Subcutaneous abdominal adipose tissue (tissue), 5 donors: ENCODE data around the gene MYO1E.
"Not testable (repeated sequence)": the region's sequence is repeated elsewhere in the genome, so short reads cannot be mapped to it uniquely, and the experiment has no call there.

Source experiments
- H3K27ac ChIP-seq: one replicate; pipeline ENCODE4 v1.7.0; 2013; ENCODE audit warnings: low read depth, mild to moderate bottlenecking, inconsistent platforms, low read length, moderate library complexity
- H3K27me3 ChIP-seq, 5 donors: one replicate each; pipeline ENCODE4 v1.7.0; 2013; ENCODE audit warnings: low read length in 5 of 5, inconsistent platforms in 1 of 5; ENCODE audit not compliant: control insufficient read depth in 5 of 5, insufficient read depth in 4 of 5
- H3K36me3 ChIP-seq, 5 donors: one replicate each; pipeline ENCODE4 v1.7.0; 2013; ENCODE audit warnings: low read length in 5 of 5; ENCODE audit not compliant: control insufficient read depth in 5 of 5, insufficient read depth in 5 of 5
- H3K4me1 ChIP-seq, 5 donors: one replicate each; pipeline ENCODE4 v1.7.0; 2013; ENCODE audit warnings: low read length in 5 of 5, mild to moderate bottlenecking in 3 of 5, moderate library complexity in 1 of 5; ENCODE audit not compliant: control insufficient read depth in 5 of 5, insufficient read depth in 5 of 5
- H3K4me3 ChIP-seq, 5 donors: one replicate each; pipeline ENCODE4 v1.7.0; 2013; ENCODE audit warnings: low read length in 5 of 5, low read depth in 1 of 5
- H3K9ac ChIP-seq, 5 donors: one replicate each; pipeline ENCODE4 v1.7.0; 2013; ENCODE audit warnings: low read length in 5 of 5, mild to moderate bottlenecking in 4 of 5, moderate library complexity in 3 of 5
- H3K9me3 ChIP-seq, 5 donors: one replicate each; pipeline ENCODE4 v1.7.0; 2013; ENCODE audit warnings: low read length in 5 of 5; ENCODE audit not compliant: control insufficient read depth in 5 of 5
- donor health status: healthy.
- donor health status: healthy.
- donor health status: healthy.
- donor health status: healthy.
- donor health status: healthy.

Gene MYO1E

GRCh38 chr15:59127255-59127654 lies 245.4 kb downstream of the MYO1E start:
- not testable (repeated sequence) for H3K9ac ChIP-seq, H3K27me3 ChIP-seq, H3K9me3 ChIP-seq, H3K4me3 ChIP-seq, H3K4me1 ChIP-seq, H3K27ac ChIP-seq, H3K36me3 ChIP-seq

GRCh38 chr15:59125683-59126082 lies 247.0 kb downstream of the MYO1E start:
- not testable (repeated sequence) for H3K4me3 ChIP-seq, H3K27ac ChIP-seq, H3K27me3 ChIP-seq, H3K36me3 ChIP-seq, H3K9me3 ChIP-seq, H3K9ac ChIP-seq, H3K4me1 ChIP-seq

GRCh38 chr15:59124261-59124660 lies 248.4 kb downstream of the MYO1E start:
- no peak overlapping the region for H3K4me3 ChIP-seq
- no peaks in the 10 kb centered on the region for H3K9me3 ChIP-seq
- H3K27me3 ChIP-seq = no peaks in the 10 kb centered on the region
- H3K4me1 ChIP-seq = no peaks in the 10 kb centered on the region
- H3K36me3 ChIP-seq = no peaks in the 10 kb centered on the region
- no peak overlapping the region for H3K9ac ChIP-seq
- H3K27ac ChIP-seq = no peak overlapping the region

GRCh38 chr15:59120937-59121336 lies 251.7 kb downstream of the MYO1E start:
- Histone ChIP-seq H3K4me3 (no peak overlapping the region), H3K4me1 (no peaks in the 10 kb centered on the region), H3K9ac (no peak overlapping the region), H3K27ac (no peak overlapping the region), H3K36me3 (no peaks in the 10 kb centered on the region), H3K27me3 (no peaks in the 10 kb centered on the region), H3K9me3 (no peaks in the 10 kb centered on the region)

GRCh38 chr15:59119625-59120024 lies 253.0 kb downstream of the MYO1E start:
- Histone ChIP-seq H3K9me3 (no peaks in the 10 kb centered on the region), H3K4me1 (no peaks in the 10 kb centered on the region), H3K36me3 (no peaks in the 10 kb centered on the region), H3K9ac (no peak overlapping the region), H3K27me3 (no peaks in the 10 kb centered on the region), H3K27ac (no peak overlapping the region), H3K4me3 (no peak overlapping the region)

GRCh38 chr15:59116771-59117170 lies 255.9 kb downstream of the MYO1E start:
- no peaks in the 10 kb centered on the region for H3K27me3 ChIP-seq
- no peak overlapping the region for H3K4me3 ChIP-seq
- no peaks in the 10 kb centered on the region for H3K36me3 ChIP-seq
- H3K9ac ChIP-seq = no peak overlapping the region
- no peaks in the 10 kb centered on the region for H3K4me1 ChIP-seq
- H3K9me3 ChIP-seq = no peaks in the 10 kb centered on the region
- H3K27ac ChIP-seq = no peak overlapping the region

- no peaks in the 10 kb centered on the region for H3K9me3 ChIP-seq
- H3K4me3 ChIP-seq = no peak overlapping the region
- no peaks in the 10 kb centered on the region for H3K4me1 ChIP-seq
- no peak overlapping the region for H3K9ac ChIP-seq
- H3K27me3 ChIP-seq = no peaks in the 10 kb centered on the region
- H3K27ac ChIP-seq = no peak overlapping the region
- no peaks in the 10 kb centered on the region for H3K36me3 ChIP-seq
Observed at GRCh38 chr15:59116141-59116540, 256.5 kb downstream of the MYO1E start.

- no peaks in the 10 kb centered on the region for H3K4me1 ChIP-seq
- no peak overlapping the region for H3K27ac ChIP-seq
Observed at GRCh38 chr15:59115047-59115446, 257.6 kb downstream of the MYO1E start.

GRCh38 chr15:59111251-59111650 lies 261.4 kb downstream of the MYO1E start:
- H3K9me3 ChIP-seq = no peaks in the 10 kb centered on the region
- no peak overlapping the region for H3K27ac ChIP-seq
- H3K4me3 ChIP-seq = no peak overlapping the region
- H3K4me1 ChIP-seq = no peaks in the 10 kb centered on the region
- H3K36me3 ChIP-seq = no peaks in the 10 kb centered on the region
- no peaks in the 10 kb centered on the region for H3K27me3 ChIP-seq
- H3K9ac ChIP-seq = no peak overlapping the region

More at GRCh38 chr15:59115047-59115446, 257.6 kb downstream of the MYO1E start:
- no peaks in the 10 kb centered on the region for H3K36me3 ChIP-seq
- H3K9ac ChIP-seq = no peak overlapping the region
- H3K9me3 ChIP-seq = no peaks in the 10 kb centered on the region
- no peak overlapping the region for H3K4me3 ChIP-seq
- H3K27me3 ChIP-seq = no peaks in the 10 kb centered on the region

GRCh38 chr15:59105854-59106253 lies 266.8 kb downstream of the MYO1E start:
- no peaks in the 10 kb centered on the region for H3K27me3 ChIP-seq
- peaks cover 0 to 14% (median 13%) of the 10 kb centered on the region in 5 donors for H3K4me1 ChIP-seq
- peak overlapping the region in 1 of 5 donors; percentile 74 for H3K9ac ChIP-seq
- H3K4me3 ChIP-seq = peak overlapping the region in 3 of 5 donors; percentile 78 to 94 (median 91)
- no peak overlapping the region for H3K27ac ChIP-seq
- H3K36me3 ChIP-seq = no peaks in the 10 kb centered on the region
- no peaks in the 10 kb centered on the region for H3K9me3 ChIP-seq
